BE2C (cell line): ENCODE results near the gene RPL32.

Experiments
- DNase-seq: peaks from one replicate; pipeline ENCODE4 v3.0.0-alpha.2; 2020
- H3K27me3 ChIP-seq: fragments of 250-450 bp; sonication (Bioruptor Pico); 2 replicates; pipeline ENCODE4 v1.5.1; 2020; ENCODE audit warnings: mild to moderate bottlenecking
- H3K36me3 ChIP-seq: fragments of 250-450 bp; sonication (Bioruptor Pico); 2 replicates; pipeline ENCODE4 v1.5.1; 2020; ENCODE audit warnings: mild to moderate bottlenecking
- H3K4me1 ChIP-seq: fragments of 250-450 bp; sonication (Bioruptor Pico); 2 replicates; pipeline ENCODE4 v1.5.1; 2020
- H3K4me3 ChIP-seq: 2 replicates; pipeline ENCODE4 v1.5.1; 2011; ENCODE audit warnings: low read depth, low read length
- H3K9me3 ChIP-seq: fragments of 250-450 bp; sonication (Bioruptor Pico); 2 replicates; pipeline ENCODE4 v1.5.1; 2020
- TF ChIP-seq, protein P1 (sequence below): IDR thresholded peaks from 2 replicates; pipeline ENCODE4 v1.5.1; 2012; ENCODE audit warnings: mild to moderate bottlenecking, low read depth, low read length

Gene RPL32

DNA sequence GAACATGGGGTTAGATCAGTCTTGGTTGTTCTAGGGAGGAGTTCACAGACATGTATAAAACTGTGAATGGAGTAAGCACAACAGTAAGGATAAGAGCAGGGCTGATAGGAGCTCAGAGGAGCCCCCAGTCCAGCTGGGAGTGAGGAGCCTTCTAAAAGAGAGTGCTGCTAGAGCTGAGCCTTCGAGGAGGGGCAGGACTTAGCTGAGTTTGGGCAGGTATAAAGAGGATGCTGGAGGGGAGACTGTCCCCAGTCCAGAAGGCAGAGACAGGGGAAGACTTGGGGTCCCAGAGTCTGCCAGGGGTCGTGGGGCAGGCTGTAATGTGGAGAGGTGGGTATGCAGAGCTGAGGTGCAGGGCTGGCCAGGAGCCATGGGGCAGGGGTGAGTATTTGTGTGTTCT is 32.8 kb downstream of the RPL32 start:
- no peaks in the 10 kb centered on the region for H3K27me3 ChIP-seq
- H3K4me3 ChIP-seq = no peak overlapping the region
- TF ChIP-seq, protein P1, sequence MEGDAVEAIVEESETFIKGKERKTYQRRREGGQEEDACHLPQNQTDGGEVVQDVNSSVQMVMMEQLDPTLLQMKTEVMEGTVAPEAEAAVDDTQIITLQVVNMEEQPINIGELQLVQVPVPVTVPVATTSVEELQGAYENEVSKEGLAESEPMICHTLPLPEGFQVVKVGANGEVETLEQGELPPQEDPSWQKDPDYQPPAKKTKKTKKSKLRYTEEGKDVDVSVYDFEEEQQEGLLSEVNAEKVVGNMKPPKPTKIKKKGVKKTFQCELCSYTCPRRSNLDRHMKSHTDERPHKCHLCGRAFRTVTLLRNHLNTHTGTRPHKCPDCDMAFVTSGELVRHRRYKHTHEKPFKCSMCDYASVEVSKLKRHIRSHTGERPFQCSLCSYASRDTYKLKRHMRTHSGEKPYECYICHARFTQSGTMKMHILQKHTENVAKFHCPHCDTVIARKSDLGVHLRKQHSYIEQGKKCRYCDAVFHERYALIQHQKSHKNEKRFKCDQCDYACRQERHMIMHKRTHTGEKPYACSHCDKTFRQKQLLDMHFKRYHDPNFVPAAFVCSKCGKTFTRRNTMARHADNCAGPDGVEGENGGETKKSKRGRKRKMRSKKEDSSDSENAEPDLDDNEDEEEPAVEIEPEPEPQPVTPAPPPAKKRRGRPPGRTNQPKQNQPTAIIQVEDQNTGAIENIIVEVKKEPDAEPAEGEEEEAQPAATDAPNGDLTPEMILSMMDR = no peak
- H3K36me3 ChIP-seq = no peaks in the 10 kb centered on the region
- DNase-seq = no peak
- H3K4me1 ChIP-seq = no peaks in the 10 kb centered on the region
- H3K9me3 ChIP-seq = no peaks in the 10 kb centered on the region

DNA sequence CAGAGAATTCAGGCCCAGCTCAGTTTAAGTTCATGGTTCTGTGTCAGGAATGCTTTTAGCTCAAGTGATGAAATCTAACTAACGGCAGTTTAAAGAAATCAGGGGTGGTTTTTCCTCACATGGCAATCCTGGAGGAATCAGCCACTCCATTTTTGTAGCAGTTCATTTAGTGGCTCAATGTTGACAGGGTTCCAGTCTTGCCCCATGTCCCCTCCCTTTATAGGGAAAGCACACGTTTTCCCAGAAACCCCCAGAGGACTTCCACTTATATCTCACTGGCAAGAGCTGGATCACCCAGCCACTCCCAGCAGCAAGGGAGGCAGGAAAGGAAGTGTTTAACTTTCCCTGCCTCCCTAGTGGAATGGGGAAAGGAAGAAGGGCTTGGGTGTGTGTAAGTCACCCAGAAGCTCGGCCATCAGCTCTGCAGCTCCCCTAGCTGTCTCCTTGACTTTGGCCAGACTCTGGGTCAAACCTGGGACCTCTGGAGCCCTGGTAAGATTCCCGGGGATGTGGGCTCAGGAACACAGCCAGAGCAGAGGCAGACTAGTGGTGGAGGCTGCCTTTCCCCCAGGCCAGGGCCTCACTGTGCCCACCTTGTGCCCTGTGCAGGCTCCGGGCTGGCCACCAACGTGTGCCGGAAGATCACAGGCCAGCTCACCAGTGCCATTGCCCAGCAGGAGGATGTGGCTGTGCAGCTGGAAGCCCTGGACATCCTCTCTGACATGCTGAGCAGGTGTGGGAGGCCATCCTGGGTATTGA is 33.6 kb downstream of the RPL32 start:
- Histone ChIP-seq H3K27me3 (no peaks in the 10 kb centered on the region), H3K36me3 (no peaks in the 10 kb centered on the region), H3K4me3 (no peak overlapping the region), H3K4me1 (no peaks in the 10 kb centered on the region), H3K9me3 (no peaks in the 10 kb centered on the region)
- TF ChIP-seq, protein P1 = no peak
- DNase-seq = no peak

DNA sequence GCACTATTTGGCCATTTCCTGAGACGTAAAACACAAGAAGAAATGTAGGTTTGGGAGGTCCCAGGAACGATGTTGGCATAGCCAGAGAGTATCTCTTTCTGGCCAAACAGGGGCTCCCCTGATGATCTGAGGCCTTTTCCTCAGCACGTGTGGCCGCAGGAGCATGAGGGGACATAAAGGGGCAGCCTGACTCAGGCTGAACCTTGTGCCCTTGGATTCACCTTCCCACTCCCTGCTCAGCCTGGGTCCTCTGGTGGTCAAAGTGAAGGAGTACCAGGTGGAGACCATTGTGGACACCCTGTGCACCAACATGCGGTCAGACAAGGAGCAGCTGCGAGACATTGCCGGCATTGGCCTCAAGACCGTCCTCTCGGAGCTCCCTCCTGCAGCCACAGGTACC is 34.3 kb downstream of the RPL32 start:
- no peaks in the 10 kb centered on the region for H3K36me3 ChIP-seq
- TF ChIP-seq, protein P1 = no peak
- H3K27me3 ChIP-seq = no peaks in the 10 kb centered on the region
- DNase-seq = no peak
- no peaks in the 10 kb centered on the region for H3K4me1 ChIP-seq
- no peak overlapping the region for H3K4me3 ChIP-seq
- H3K9me3 ChIP-seq = no peaks in the 10 kb centered on the region

DNA sequence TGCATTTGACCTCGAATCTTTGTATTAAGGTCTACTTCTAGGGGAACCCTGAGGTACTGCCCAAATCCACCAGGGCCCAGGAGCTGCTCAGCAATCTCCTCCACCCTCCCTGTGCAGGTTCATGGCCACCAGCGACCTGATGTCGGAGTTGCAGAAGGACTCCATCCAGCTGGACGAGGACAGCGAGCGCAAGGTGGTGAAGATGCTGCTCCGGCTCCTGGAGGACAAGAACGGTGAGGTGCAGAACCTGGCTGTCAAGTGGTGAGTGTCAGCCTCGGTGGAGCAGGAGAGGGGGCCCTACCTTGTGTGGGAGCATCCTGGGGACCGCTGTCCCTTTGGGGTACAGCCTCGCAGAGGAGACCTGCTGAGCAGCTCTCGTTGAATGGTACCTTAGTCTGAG is 38.0 kb downstream of the RPL32 start:
- Histone ChIP-seq H3K36me3 (no peaks in the 10 kb centered on the region), H3K9me3 (no peaks in the 10 kb centered on the region), H3K27me3 (no peaks in the 10 kb centered on the region), H3K4me1 (no peaks in the 10 kb centered on the region), H3K4me3 (no peak overlapping the region)
- no peak for DNase-seq
- TF ChIP-seq, protein P1 = no peak

DNA sequence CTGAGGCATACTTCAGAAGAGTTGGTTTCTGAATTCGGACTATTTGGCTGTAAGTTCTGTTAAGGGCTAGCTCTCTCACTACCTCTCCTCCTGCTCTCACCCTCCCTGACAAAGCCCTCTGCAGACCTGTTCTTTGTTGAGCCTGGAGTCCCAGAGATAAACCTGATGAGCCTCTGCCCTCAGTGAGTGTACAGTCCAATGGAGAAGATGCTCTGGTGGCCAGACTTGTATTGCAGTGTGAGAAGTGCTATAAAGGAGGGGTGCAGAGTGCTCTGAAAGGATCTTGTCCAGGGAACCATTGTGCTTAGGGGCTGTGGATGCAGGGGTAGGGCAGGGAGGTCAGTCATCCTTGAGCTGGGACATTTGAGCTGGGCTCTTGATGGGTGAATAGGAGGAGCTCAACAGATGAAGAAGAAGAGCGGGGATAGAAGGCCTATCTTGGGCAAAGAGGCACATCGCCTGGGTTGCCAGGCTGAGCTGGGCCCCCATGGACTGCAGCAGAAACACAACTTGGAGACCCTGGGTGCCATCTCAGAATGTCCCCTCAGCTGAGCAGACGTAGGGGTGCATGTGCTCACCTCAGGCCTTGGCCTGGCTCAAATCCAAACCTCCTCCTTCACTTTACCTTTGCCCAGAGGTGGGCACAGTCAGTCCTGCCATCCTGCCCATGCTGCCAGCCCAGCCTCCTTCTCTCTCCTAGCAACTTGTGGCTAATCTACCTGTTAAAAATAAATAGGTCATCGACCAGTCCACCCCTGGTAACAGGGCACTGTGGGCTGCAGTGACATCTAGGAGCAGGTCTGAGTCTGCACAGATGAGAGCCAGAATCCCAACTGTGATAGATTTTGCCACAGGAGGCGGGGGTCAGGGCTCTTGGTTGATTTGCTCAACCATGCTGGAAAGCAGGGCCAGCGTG is 41.6 kb downstream of the RPL32 start:
- Histone ChIP-seq H3K36me3 (no peaks in the 10 kb centered on the region), H3K27me3 (no peaks in the 10 kb centered on the region), H3K4me1 (no peaks in the 10 kb centered on the region), H3K9me3 (no peaks in the 10 kb centered on the region), H3K4me3 (no peak overlapping the region)
- no peak for DNase-seq
- TF ChIP-seq, protein P1 = no peak

DNA sequence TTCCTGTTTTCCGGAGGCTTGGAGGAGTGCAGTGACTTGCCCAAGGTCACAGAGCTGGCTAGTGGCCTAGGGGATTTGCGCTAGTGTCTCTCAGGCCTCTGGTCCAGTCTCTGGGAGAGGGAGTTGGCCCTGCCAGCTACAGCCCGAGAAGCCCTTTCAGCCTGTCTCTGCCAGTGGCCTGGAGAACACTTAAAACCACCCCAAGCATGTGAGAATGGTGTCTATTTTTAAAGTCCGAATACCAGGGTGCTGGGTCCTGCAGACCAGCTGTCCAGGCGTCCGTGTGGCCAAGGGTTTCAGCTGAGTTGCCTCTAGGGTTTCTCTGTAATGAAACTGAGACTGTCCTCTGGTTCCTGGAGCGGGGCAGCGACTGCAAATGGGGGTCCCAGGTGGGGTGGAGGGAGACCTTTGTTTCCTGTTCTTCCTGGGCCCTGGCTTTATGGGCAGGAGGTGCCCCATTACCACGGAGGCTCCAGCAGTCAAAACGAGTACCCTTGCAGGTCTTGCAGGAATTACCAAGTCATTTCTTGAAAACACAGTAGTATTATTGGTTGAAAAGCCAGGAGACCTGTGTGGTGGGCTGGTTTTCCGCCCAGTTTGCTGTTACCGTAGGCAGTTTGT is 42.7 kb downstream of the RPL32 start:
- DNase-seq = no peak
- no peaks in the 10 kb centered on the region for H3K4me1 ChIP-seq
- TF ChIP-seq, protein P1 = no peak
- no peaks in the 10 kb centered on the region for H3K36me3 ChIP-seq
- H3K9me3 ChIP-seq = no peaks in the 10 kb centered on the region
- H3K4me3 ChIP-seq = no peak overlapping the region
- no peaks in the 10 kb centered on the region for H3K27me3 ChIP-seq
